H7 (cell line): ENCODE data around the gene CRHR1. TPM values are rescaled to one million over a fixed set of nuclear protein-coding genes. Genes with fewer than 3 reads are reported as not detected.
"Not testable (repeated sequence)": the region's sequence is repeated elsewhere in the genome, so short reads cannot be mapped to it uniquely, and the experiment has no call there.

ENCODE experiments used
- DNase-seq: peaks from one replicate; pipeline ENCODE4 v3.0.0; 2012
- H3K27me3 ChIP-seq: 2 replicates; pipeline ENCODE4 v1.6.0; 2011; ENCODE audit warnings: mild to moderate bottlenecking, low read length; ENCODE audit not compliant: control insufficient read depth, insufficient read depth
- H3K36me3 ChIP-seq: replicated peaks from 2 replicates; pipeline ENCODE4 v1.5.1; 2011; ENCODE audit warnings: low read length; ENCODE audit not compliant: control insufficient read depth, insufficient read depth
- H3K4me3 ChIP-seq: 2 replicates; pipeline ENCODE4 v1.5.1; 2011; ENCODE audit warnings: low read depth, mild to moderate bottlenecking, control low read depth, low read length, moderate library complexity; ENCODE audit not compliant: insufficient read depth
- total RNA-seq: library from RNA; depleted of rRNA; stranded (reverse); fragments of >200 nt; shearing (Covaris generic); gene quantifications from 2 replicates; pipeline ENCODE4 v1.2.3, GENCODE V29; 2014

Gene CRHR1
- total RNA-seq, 1 experiment from 2014 or later = 0.14 TPM

DNA sequence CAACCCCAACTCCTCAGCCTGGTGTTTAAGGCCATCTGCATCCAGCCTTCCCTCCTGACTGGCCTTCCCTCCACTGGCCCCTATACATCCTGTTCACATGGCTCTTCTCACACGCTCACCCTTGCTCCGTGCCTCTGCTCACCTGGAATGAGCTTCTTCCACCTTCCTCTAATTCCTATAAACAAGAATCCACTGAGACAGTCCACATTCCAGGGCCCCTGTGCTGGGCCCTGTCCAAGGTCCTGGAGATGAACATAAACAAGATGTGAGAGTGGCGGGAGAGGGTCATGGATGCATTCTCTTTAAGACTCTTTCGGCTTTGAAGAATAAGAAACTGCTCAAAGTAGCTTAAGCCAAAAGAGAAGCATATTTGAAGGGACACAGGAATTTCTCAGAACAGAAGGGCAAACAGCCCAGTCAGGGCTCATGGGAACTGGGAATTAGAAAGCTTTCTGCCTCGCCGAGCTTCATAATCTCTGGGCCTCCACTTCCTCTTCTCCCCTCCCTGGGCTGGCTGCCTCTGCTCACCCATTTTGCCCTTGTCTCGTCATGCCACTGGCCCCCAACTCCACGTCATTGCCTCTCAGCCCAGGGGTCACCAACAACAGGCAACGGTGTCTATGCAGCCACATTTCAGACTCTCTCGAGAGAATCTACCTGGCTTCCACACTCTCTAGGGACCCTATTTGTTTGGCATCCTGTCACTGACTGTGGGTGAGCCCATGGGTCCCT is 74.0 kb downstream of the CRHR1 start:
- Histone ChIP-seq H3K4me3 (no peak overlapping the region), H3K36me3 (no peaks in the 10 kb centered on the region), H3K27me3 (no peaks in the 10 kb centered on the region)
- peak; percentile 71 for DNase-seq

DNA sequence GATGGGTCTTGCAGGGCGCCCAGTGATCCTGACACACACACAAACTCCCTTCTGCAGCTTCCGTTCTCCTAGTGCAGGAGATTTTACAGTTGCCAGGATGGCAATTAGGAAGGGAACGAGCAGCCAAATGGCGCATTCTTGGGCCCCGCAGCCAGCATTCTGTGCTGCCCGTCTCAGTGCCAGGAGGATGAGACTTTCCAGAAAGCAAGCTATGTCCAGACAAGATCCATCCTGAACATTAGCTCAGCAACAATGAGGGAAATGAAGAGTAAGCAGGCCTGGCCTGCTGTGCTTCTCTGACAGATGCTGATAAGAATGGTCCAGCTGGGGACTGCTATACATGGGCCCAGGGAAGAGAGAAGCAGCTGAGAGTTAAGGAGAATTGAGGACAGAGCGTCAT is 77.0 kb downstream of the CRHR1 start:
- Histone ChIP-seq H3K4me3 (no peak overlapping the region), H3K36me3 (no peaks in the 10 kb centered on the region), H3K27me3 (no peaks in the 10 kb centered on the region)
- no peak for DNase-seq

DNA sequence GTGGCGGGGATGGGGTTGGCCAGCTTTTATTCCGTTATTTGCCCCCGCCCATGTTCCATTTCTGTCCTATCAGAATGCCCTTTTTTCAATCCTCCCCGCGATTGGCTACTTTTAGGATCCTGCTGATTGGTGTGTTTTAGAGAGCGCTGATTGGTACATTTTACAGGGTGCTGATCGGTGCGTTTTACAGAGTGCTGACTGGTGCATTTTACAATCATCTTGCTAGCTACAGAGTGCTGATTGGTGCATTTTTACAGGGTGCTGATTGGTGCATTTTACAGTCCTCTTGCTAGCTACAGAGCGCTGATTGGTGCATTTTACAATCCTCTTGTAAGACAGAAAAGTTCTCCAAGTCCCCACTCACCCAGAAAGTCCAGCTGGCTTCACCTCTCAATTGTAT is 78.0 kb downstream of the CRHR1 start:
- not testable (repeated sequence) for H3K27me3 ChIP-seq, H3K36me3 ChIP-seq, DNase-seq, H3K4me3 ChIP-seq

DNA sequence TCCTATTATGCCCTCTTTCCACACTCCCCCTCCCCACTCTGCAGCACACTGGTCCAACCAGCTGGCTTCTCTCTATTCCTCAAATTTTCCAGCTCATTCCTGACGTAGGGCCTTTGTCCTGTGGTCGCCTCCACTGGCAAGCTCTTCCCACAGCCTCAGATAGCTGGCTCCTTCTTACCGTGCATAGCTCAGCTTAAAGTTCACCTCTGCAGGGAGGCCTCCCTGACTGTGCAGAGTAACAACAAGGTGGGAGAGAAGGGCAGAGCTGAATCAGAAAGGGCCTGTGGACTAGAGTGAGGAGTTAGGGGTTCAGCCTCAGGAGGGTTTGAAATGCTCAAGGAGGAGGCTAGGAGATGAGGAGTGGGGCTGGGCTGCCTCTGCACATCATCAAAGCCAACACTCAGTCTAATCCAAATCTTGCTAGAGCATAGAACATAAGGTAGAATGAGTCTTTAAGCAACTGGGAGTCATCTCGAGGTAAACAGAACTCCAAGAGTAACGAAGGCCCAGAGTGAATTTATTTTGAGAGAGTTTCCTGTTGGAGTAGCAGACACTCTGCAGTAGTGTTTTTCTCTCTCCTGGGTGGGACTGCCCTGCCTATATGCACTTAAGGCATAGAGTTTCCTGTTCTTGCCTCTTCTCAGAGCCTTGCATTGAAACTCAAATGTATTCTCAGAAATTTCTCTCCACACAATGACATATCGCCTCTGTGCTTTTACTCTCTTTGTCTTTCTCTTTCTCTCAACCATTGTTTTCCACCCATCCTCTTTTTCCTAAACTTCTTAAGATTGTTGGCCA is 79.9 kb downstream of the CRHR1 start:
- Histone ChIP-seq H3K36me3 (no peaks in the 10 kb centered on the region), H3K27me3 (no peaks in the 10 kb centered on the region), H3K4me3 (no peak overlapping the region)
- DNase-seq = peak; percentile 22

DNA sequence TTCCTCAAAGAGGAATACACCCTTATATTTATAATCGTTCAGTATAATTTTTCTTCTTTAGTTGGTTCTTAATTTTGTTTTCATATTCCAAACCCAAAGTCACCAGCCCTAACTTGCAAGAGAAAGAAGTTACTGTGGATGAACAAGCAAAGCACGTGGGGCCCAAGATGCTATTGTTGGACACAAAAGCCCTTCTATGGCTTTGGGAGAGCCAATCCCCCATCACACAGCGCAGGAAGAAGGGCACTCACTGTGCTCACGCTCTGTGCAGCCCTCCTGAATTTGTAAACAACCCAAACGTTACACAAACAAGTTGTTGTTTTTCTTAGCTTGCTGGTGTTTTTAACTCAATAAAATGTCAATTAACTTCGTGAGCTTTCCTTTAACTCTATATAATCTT is 83.1 kb downstream of the CRHR1 start:
- H3K36me3 ChIP-seq = no peaks in the 10 kb centered on the region

DNA sequence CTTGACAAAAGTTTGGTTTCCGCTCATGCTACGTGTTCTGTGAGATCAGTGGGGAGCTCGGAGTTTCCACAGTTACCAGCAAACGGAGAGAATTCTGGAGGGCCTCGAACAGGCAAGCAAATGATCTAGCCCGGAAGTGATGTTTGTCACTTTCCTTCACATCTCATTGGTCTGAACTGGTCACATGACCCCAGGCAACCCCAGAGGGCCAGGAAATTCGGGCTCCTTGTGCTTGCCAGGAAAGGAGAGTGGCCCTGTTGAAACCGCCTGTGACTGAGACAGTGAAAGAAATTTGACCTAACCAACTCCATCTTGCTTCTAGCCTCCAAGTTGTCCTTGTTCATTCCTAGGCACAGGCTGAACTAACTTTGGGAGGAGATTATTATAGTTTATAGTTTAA is 83.6 kb downstream of the CRHR1 start:
- no peak overlapping the region for H3K4me3 ChIP-seq
- no peaks in the 10 kb centered on the region for H3K27me3 ChIP-seq
- no peaks in the 10 kb centered on the region for H3K36me3 ChIP-seq
- peak; percentile 69 for DNase-seq

More for the DNA sequence above, 83.1 kb downstream of the CRHR1 start:
- no peak for DNase-seq
- no peak overlapping the region for H3K4me3 ChIP-seq
- no peaks in the 10 kb centered on the region for H3K27me3 ChIP-seq

DNA sequence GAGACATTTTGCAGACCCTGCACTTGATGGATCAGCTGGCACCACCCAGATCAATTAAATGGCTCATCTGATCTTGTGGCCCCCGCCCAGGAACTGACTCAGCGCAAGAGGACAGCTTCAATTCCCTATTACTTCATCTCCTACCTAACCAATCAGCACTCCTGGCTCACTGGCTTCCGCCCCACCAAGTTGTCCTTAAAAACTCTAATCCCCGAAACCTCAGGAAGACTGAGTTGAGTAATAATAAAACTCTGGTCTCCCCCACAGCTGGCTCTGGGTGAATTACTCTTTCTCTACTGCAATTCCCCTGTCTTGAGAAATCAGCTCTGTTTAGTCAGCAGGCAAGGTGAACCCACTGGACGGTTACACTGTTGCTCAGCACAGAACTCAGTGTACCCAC is 84.2 kb downstream of the CRHR1 start:
- H3K36me3 ChIP-seq = no peaks in the 10 kb centered on the region
- DNase-seq = no peak
- no peaks in the 10 kb centered on the region for H3K27me3 ChIP-seq
- H3K4me3 ChIP-seq = no peak overlapping the region

DNA sequence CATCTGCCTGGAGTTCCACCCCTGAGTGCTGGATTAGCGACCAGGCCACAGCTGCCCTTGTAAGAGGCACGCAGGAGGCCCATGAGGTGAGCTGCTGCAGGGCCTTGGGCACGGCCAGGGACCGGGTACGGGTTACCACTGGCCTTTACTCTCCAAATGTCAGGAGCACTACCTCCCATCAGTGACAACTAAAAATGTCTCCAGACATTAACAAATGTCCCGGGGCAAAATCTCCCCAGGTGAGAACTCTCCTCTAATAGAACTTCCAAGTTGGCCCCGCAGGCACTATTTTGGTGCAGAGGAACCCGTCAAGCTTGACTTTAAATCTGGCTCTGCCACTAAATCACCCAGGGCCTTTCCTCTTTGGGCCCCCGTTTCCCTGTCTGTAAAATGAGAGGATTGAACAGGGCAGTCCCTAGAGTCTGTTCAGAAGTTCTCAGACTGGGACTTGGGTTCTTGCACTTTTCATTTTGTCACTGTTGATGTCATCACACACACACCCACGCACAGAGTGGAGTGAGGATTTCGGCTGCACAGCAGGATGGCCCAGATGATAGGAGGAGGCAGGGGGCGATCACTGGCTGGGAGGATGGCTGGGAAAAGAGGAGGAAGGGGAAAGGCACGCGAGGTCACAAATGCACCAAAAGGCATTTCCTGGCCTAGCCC is 85.7 kb downstream of the CRHR1 start:
- DNase-seq = peak; percentile 31
- H3K36me3 ChIP-seq = no peaks in the 10 kb centered on the region

DNA sequence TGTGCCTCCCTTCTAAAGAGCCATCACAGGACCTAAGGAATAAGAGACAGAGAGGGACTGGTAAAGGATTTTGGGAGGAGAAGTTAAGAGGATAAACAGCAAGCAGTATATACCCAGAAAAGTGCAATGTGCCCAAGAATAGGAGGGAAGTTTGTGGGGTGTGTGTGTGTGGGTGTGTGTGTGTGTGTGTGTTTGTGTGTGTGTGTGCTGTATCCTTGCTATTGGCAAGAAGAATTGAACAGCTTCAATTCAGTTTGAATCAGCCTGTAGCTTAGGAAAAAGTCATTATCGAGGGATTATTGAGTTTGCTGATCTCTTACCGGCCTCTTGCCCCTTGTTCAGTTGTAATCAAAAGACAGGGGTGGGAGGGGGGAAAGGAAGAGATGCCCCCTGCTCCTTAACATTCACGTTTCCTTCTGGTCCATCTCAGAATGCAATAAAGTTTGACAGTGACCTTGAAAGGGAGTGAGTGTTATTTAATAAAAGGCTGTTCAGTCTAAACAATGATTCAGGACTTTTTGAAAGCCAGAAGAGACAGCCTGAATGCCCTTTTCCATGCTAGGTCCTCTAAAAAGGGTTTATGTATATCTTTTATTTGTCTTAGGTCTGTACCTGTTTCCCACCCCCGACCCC is 86.3 kb downstream of the CRHR1 start:
- Histone ChIP-seq H3K36me3 (no peaks in the 10 kb centered on the region), H3K27me3 (no peaks in the 10 kb centered on the region), H3K4me3 (no peak overlapping the region)
- no peak for DNase-seq

More for the DNA sequence above, 85.7 kb downstream of the CRHR1 start:
- H3K27me3 ChIP-seq = no peaks in the 10 kb centered on the region
- H3K4me3 ChIP-seq = no peak overlapping the region

DNA sequence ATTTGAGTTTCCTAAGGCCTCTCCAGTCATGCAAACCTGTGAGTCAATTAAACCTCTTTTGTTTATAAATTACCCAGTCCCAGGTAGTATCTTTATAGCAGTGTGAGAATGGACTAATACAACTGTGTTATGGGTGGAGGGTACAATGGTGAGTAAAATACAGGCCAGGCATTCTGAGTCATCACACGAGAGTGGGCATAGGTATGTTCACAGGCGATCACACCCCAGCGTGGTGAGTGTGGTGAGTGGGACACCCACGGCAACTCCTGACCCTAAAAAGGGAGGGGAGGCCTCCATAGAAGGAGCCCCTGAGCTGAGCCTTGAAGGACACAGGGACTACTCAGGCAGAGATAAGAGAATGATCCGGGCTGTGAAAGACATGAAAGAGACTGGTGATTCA is 87.6 kb downstream of the CRHR1 start:
- Histone ChIP-seq H3K4me3 (no peak overlapping the region), H3K36me3 (no peaks in the 10 kb centered on the region), H3K27me3 (no peaks in the 10 kb centered on the region)
- no peak for DNase-seq

DNA sequence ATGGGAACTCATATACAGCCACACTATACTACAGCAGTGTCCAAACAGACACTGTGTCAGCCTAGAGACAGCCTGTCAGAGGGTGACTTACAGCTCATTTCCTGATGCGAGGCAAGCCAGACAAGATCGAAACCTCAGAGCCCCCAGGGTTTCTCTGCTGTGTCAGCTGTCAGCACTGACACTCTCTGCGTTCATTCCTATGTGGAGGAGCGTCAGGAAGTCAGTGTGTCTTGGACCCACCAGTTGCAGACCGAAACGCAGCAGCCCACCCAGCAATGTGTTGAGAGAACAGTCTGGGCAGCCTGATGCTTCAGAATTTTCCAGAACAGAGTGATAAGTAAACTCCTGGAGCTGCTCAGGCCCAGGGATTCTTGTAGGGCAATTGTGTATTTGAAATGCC is 89.6 kb downstream of the CRHR1 start:
- peak; percentile 21 for DNase-seq
- Histone ChIP-seq H3K4me3 (no peak overlapping the region), H3K36me3 (no peaks in the 10 kb centered on the region), H3K27me3 (no peaks in the 10 kb centered on the region)

DNA sequence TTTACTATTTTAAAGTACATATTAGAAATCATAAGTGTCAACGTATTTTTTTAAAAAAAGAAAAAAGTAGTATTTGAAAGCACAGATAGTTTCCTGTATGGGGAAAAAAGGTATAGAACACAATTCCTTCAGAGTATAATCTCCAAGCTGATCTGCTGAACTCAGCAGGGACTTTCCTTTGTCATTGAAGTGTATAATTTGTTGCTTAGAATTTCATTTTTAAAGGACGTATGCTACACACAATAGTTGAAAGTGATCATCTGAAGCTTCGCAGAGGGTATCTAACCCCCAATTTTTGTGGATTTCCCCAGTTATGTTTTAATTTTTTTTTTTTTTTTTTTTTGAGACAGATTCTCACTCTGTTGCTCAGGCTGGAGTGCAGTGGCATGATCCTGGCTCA is 90.0 kb downstream of the CRHR1 start:
- Histone ChIP-seq H3K27me3 (no peaks in the 10 kb centered on the region), H3K4me3 (no peak overlapping the region), H3K36me3 (no peaks in the 10 kb centered on the region)
- no peak for DNase-seq

DNA sequence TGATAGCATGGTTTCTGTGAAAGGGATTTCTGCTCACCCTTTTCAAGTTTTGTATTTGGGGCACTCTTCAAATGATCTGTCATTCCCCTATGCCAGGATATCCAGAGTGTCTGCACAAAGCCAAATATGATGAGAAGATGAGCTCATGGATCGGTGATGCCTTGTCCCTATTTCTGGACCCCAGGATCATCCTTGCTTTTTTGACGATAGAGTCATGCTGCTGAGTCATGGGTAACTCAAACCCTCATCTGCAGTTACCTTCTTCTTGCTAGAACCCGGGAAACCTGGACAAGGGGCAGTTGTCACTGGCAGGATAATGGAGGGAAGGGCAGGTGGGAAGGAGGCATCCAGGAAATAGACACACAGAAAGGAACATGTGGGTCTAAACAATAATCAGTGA is 92.4 kb downstream of the CRHR1 start:
- DNase-seq = no peak
- Histone ChIP-seq H3K4me3 (no peak overlapping the region), H3K36me3 (no peaks in the 10 kb centered on the region), H3K27me3 (no peaks in the 10 kb centered on the region)

DNA sequence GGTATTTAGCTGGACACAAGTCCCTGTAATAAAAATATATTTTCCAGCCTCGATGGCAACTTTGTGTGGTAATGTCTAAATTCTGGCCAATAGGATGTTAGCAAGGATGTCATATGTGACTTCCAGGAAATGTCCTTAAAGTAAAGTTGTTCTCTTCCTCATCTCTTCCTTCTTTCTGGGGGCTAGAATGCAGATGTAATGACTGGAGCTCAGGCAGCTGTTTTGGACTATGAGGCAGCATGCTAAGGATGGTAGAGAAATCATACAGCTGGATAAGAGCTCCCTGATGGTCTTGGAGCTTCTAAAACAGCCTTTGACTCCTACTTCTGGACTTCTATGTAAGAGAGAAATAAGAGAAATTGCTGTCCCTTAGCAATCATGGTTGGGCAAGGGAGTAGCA is 93.3 kb downstream of the CRHR1 start:
- Histone ChIP-seq H3K36me3 (no peaks in the 10 kb centered on the region), H3K4me3 (no peak overlapping the region), H3K27me3 (no peaks in the 10 kb centered on the region)
- no peak for DNase-seq
